ENCODE results near the gene STX11.

STX11 gene

DNA sequence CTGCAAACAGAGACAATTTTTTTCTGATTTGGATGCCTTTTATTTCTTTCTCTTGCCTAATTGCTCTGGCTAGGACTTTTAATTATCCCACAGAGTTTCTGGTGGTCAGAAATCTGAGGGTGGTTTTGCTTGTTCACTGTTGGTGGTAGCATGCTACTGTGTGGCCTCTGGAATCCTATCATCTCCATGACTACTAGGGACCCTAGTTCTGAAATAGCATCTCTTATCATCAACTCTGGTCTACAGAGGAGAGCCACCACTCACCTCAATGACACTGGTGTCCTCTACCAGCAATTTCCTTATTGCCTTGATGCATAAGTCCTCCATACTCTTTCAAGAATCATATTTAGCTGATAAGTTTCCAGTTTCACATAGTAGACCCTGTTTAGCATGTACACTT lies 27.5 kb upstream of the STX11 start:
- H2AFZ ChIP-seq (ENCODE audit: low read depth, low read length, severe bottlenecking), result no peak overlapping the region
- no peak overlapping the region for H3K9ac ChIP-seq (ENCODE audit: low read length)
- H3K9me3 ChIP-seq (ENCODE audit: insufficient read depth, low read length), result no peaks in the 10 kb centered on the region
- no peak overlapping the region for H3K27ac ChIP-seq (ENCODE audit: low read depth, low read length)
- no peaks in the 10 kb centered on the region for H3F3A ChIP-seq (ENCODE audit: insufficient read depth)
- H3K9me2 ChIP-seq (replicated peaks; ENCODE audit: insufficient read depth, low read length), result no peaks in the 10 kb centered on the region
- H3K4me3 ChIP-seq (ENCODE audit: insufficient read depth, low read length, poor library complexity, severe bottlenecking), result no peak overlapping the region
- no peaks in the 10 kb centered on the region for H3K79me2 ChIP-seq (ENCODE audit: insufficient read depth, low read length)
- TF ChIP-seq, protein P1, sequence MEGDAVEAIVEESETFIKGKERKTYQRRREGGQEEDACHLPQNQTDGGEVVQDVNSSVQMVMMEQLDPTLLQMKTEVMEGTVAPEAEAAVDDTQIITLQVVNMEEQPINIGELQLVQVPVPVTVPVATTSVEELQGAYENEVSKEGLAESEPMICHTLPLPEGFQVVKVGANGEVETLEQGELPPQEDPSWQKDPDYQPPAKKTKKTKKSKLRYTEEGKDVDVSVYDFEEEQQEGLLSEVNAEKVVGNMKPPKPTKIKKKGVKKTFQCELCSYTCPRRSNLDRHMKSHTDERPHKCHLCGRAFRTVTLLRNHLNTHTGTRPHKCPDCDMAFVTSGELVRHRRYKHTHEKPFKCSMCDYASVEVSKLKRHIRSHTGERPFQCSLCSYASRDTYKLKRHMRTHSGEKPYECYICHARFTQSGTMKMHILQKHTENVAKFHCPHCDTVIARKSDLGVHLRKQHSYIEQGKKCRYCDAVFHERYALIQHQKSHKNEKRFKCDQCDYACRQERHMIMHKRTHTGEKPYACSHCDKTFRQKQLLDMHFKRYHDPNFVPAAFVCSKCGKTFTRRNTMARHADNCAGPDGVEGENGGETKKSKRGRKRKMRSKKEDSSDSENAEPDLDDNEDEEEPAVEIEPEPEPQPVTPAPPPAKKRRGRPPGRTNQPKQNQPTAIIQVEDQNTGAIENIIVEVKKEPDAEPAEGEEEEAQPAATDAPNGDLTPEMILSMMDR (IDR thresholded peaks at IDR 0.05; ENCODE audit: insufficient read depth, low read length, poor library complexity, severe bottlenecking), result no peak
- no peak for TF ChIP-seq EZH2phosphoT487 (conservative IDR thresholded peaks at IDR 0.05; ENCODE audit: low read length)
- H3K4me2 ChIP-seq (ENCODE audit: low read depth, low read length, poor library complexity, severe bottlenecking), result no peak overlapping the region
- H4K20me1 ChIP-seq (ENCODE audit: low read depth, low read length), result no peaks in the 10 kb centered on the region
- no peaks in the 10 kb centered on the region for H3K27me3 ChIP-seq (ENCODE audit: low read length)
- no peaks in the 10 kb centered on the region for H3K36me3 ChIP-seq (ENCODE audit: low read length)

DNA sequence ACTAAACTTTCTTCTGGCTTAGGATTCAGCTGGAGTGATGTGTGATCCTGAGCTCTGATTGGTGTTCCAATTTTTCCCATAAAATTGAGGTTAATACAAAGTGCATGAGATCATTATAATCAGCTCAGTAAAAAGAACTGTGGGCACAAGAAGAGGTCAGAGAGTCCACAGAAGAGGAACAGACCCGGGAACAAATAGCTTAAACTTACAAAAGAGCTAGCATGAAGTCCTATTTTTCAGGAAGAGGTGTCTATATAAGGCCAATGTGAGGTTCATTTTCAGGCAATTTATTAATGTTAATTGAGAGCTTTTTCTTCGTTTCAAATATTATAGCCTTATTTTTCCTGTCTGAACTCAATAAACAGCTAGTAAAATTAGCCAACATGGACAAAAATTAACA lies 26.9 kb upstream of the STX11 start:
- no peaks in the 10 kb centered on the region for H3K36me3 ChIP-seq (ENCODE audit: low read length)
- no peak overlapping the region for H2AFZ ChIP-seq (ENCODE audit: low read depth, low read length, severe bottlenecking)

DNA sequence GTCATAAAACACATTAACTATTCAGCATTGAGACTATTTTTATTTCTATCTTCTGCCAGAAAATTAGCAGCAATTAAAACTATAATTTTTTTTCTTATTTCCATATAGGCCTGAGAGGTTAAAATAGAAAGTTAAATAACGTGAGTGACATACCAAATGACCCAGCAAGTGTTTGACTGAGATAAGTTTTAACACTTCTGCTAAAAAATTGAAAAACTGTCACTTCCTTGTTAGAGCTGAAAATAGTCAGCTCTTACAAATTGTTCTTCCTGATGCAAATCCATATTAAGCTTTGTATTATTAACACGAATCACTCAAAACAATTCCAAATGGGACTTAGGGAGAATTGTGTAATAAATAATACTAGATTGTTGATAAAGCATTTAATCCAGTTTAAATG lies 26.5 kb upstream of the STX11 start:
- no peak overlapping the region for H3K4me2 ChIP-seq (ENCODE audit: low read depth, low read length, poor library complexity, severe bottlenecking)
- H3K27me3 ChIP-seq (ENCODE audit: low read length), result no peaks in the 10 kb centered on the region
- no peaks in the 10 kb centered on the region for H4K20me1 ChIP-seq (ENCODE audit: low read depth, low read length)

More for the DNA sequence above, 26.9 kb upstream of the STX11 start:
- no peaks in the 10 kb centered on the region for H3F3A ChIP-seq (ENCODE audit: insufficient read depth)
- no peak overlapping the region for H3K4me2 ChIP-seq (ENCODE audit: low read depth, low read length, poor library complexity, severe bottlenecking)
- H3K79me2 ChIP-seq (ENCODE audit: insufficient read depth, low read length), result no peaks in the 10 kb centered on the region
- H3K4me3 ChIP-seq (ENCODE audit: insufficient read depth, low read length, poor library complexity, severe bottlenecking), result no peak overlapping the region
- H3K9ac ChIP-seq (ENCODE audit: low read length), result no peak overlapping the region
- TF ChIP-seq, protein P1 (IDR thresholded peaks at IDR 0.05; ENCODE audit: insufficient read depth, low read length, poor library complexity, severe bottlenecking), result no peak
- no peak for TF ChIP-seq EZH2phosphoT487 (conservative IDR thresholded peaks at IDR 0.05; ENCODE audit: low read length)
- no peaks in the 10 kb centered on the region for H3K27me3 ChIP-seq (ENCODE audit: low read length)
- no peaks in the 10 kb centered on the region for H4K20me1 ChIP-seq (ENCODE audit: low read depth, low read length)
- no peaks in the 10 kb centered on the region for H3K9me3 ChIP-seq (ENCODE audit: insufficient read depth, low read length)
- no peak overlapping the region for H3K27ac ChIP-seq (ENCODE audit: low read depth, low read length)
- no peaks in the 10 kb centered on the region for H3K9me2 ChIP-seq (replicated peaks; ENCODE audit: insufficient read depth, low read length)

More for the DNA sequence above, 26.5 kb upstream of the STX11 start:
- Histone ChIP-seq H2AFZ (ENCODE audit: low read depth, low read length, severe bottlenecking) (no peak overlapping the region), H3K4me3 (ENCODE audit: insufficient read depth, low read length, poor library complexity, severe bottlenecking) (no peak overlapping the region), H3K79me2 (ENCODE audit: insufficient read depth, low read length) (no peaks in the 10 kb centered on the region), H3K9me3 (ENCODE audit: insufficient read depth, low read length) (no peaks in the 10 kb centered on the region), H3K9ac (ENCODE audit: low read length) (no peak overlapping the region), H3F3A (ENCODE audit: insufficient read depth) (no peaks in the 10 kb centered on the region), H3K36me3 (ENCODE audit: low read length) (no peaks in the 10 kb centered on the region), H3K27ac (ENCODE audit: low read depth, low read length) (no peak overlapping the region), H3K9me2 (replicated peaks; ENCODE audit: insufficient read depth, low read length) (no peaks in the 10 kb centered on the region)
- TF ChIP-seq EZH2phosphoT487 (conservative IDR thresholded peaks at IDR 0.05; ENCODE audit: low read length), result no peak
- TF ChIP-seq, protein P1 (IDR thresholded peaks at IDR 0.05; ENCODE audit: insufficient read depth, low read length, poor library complexity, severe bottlenecking), result no peak

Measured in SU-DHL-6 (cell line).